HG03097 (cell line): Measurements from ENCODE around the gene NOXO1.

ENCODE experiments used
- ATAC-seq: cut with Tn5 transposase; IDR thresholded peaks from one replicate; pipeline ENCODE4 v1.9.1; 2021; ENCODE audit not compliant: unreplicated experiment, low FRiP score

Gene NOXO1

GRCh38 chr16:1982013-1982433 is 754 bp upstream of the NOXO1 start:
- ATAC-seq = no peak

- ATAC-seq = no peak
Observed at GRCh38 chr16:1980770-1981087, 540 bp downstream of the NOXO1 start.

GRCh38 chr16:1980030-1980769 is 1.1 kb downstream of the NOXO1 start:
- ATAC-seq = no peak

- ATAC-seq = no peak
Observed at GRCh38 chr16:1979271-1980029, 1.8 kb downstream of the NOXO1 start.

GRCh38 chr16:1978476-1979120 is 2.7 kb downstream of the NOXO1 start:
- ATAC-seq = no peak

- ATAC-seq = no peak
Observed at GRCh38 chr16:1977875-1978268, 3.4 kb downstream of the NOXO1 start.

- ATAC-seq = no peak
Observed at GRCh38 chr16:1976951-1977874, 4.1 kb downstream of the NOXO1 start.

- no peak for ATAC-seq
Observed at GRCh38 chr16:1976216-1976520, 5.1 kb downstream of the NOXO1 start.

- ATAC-seq = no peak
Observed at GRCh38 chr16:1975432-1976215, 5.6 kb downstream of the NOXO1 start.

- no peak for ATAC-seq
Observed at GRCh38 chr16:1974157-1975070, 6.9 kb downstream of the NOXO1 start.

GRCh38 chr16:1973461-1974156 is 7.7 kb downstream of the NOXO1 start:
- ATAC-seq = no peak

GRCh38 chr16:1972490-1972877 is 8.8 kb downstream of the NOXO1 start:
- ATAC-seq = peak; percentile 2

- ATAC-seq = peak; percentile 58
Observed at GRCh38 chr16:1971796-1972489, 9.3 kb downstream of the NOXO1 start, which contains the start of gene TBL3. Gene TBL3 (plus strand): TSS chr16:1972053. CDS start chr16:1972165, 112 bp downstream.

GRCh38 chr16:1968146-1968953 is 12.9 kb downstream of the NOXO1 start:
- no peak for ATAC-seq

- ATAC-seq = no peak
Observed at GRCh38 chr16:1966460-1966859, 14.8 kb downstream of the NOXO1 start, which contains the start of gene RNF151. Gene RNF151 (plus strand): TSS chr16:1966856. CDS start chr16:1966882, 26 bp downstream.

GRCh38 chr16:1965396-1966001 is 15.8 kb downstream of the NOXO1 start:
- ATAC-seq = no peak
